ENCODE results near the gene NECAP2. TPM values are rescaled to one million over a fixed set of nuclear protein-coding genes. Genes with fewer than 3 reads are reported as not detected.

NECAP2 gene
- polyA plus RNA-seq, 6 donors from 2014 or later = 103 to 152 (median 134) TPM

DNA sequence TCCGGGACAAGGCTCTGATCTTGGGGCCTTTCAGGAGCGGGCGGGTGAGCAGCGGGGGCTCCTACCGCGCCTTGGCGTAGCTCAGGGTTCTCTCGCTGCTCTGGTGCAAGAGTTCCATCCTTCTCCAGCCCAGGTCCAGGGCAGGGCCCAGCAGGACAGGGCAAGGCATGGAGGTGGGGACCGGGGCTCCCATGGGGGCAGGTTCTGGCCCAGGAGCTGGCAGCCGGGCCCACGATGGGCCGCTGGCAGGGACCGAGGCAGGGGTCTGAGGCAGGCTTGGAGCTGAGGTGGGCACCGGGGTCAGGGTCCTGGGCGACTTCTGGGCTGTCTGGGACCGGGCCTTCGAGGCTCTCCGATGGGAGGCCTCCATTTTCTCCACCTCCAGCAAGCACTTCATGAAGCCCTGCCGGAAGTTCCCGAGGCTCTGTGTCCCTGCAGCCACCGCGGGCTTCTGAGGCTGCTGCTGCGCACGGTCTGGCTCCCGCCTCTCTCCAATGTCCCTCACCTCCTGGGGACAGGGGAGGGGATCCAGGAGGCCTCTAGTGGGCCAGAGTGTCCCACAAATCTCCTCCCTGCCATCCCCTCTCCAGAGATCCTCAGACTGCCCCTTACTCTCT lies 30.9 kb upstream of the NECAP2 start:
- ATAC-seq (ENCODE audit: low read depth in 2 of 2) (no peak), DNase-seq (no peak)
- Mint-ChIP-seq H3K27me3 (peaks cover 0 to 12% (median 0%) of the 10 kb centered on the region in 3 donors), H3K4me1 (peaks cover 0 to 3% (median 0%) of the 10 kb centered on the region in 3 donors), H3K9me3 (peaks cover 0 to 2% (median 0%) of the 10 kb centered on the region in 7 donors), H3K4me3 (peak overlapping the region in 1 of 8 donors; percentile 57), H3K27ac (peak overlapping the region in 2 of 6 donors; percentile 26 to 31), H3K36me3 (no peaks in the 10 kb centered on the region)

DNA sequence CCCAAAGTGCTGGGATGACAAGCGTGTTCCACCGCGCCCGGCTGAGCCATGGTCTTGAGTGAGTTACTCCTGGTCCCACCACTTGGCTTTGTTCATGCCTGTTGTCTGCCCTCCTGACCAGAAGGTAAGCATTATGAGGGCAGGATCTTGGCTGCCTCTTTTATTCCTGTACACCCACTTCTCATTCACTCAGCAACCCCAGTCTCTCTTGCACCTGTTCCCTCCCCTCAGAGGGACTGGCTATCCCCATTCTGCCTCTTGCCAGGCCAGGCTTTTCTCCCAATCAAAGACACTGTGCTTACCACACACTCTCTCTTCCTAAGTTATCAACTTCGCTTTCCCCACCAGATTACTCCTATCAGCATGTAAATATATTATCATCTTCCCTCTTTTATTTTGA lies 29.7 kb upstream of the NECAP2 start:
- Mint-ChIP-seq H3K36me3 (no peaks in the 10 kb centered on the region), H3K27ac (peak overlapping the region in 1 of 6 donors; percentile 47), H3K27me3 (peaks cover 0 to 12% (median 0%) of the 10 kb centered on the region in 3 donors), H3K4me3 (no peak overlapping the region), H3K4me1 (peaks cover 0 to 3% (median under 1%) of the 10 kb centered on the region in 3 donors), H3K9me3 (no peaks in the 10 kb centered on the region)
- no peak for DNase-seq
- ATAC-seq (ENCODE audit: low read depth in 2 of 2) = no peak

DNA sequence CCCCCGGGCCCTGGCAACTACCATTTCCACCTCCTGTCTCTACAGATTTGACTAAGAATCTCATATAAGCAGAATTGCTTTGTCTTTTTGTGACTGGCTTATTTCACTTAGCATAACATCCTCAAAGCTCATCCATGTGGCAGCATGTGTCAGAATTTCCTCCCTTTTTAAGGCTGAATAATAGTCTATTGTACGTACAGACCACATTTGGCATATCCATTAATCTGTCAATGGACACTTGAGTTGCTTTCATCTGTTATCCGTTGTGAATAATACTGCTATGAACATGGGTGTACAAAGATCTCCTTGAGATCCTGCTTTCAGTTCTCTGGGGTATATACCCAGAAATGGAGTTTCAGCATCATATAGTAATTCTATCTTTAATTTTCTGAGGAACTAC lies 27.3 kb upstream of the NECAP2 start:
- H3K27me3 Mint-ChIP-seq = peaks cover 0 to 12% (median 0%) of the 10 kb centered on the region in 3 donors

DNA sequence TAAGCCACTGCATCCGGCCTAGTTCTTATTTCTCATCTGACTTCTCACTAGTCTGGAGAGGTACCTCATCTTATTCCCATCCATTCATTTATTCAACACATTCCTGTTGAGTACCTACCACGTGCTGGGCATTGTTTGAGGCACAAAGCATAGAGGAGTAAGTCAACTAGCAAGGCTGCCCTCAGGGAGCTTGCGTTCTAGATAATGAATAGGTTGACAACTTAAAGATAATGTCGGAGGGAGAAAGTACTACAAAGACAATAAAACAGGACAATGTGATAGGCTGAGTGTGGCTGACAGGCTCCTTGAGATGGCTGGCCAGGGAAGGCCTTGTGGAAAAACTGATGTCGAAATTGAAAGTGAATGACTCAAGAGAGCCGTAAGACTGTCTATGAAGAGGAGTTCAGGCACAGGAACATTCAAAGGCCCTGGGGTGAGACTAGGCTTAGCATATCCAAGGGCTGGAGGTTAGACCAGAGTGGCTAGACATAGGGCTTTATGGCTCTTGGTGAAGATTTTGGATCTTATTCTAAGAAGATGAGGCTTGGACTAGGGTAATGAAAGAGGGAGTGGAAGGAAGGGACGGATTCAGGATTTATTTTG lies 21.6 kb upstream of the NECAP2 start:
- Mint-ChIP-seq H3K27me3 (peaks cover 0 to 36% (median 0%) of the 10 kb centered on the region in 3 donors), H3K27ac (peak overlapping the region in 3 of 6 donors; percentile 13 to 78 (median 76)), H3K4me3 (peak overlapping the region in 1 of 8 donors; percentile 20), H3K9me3 (no peaks in the 10 kb centered on the region), H3K4me1 (peaks cover 26 to 31% (median 30%) of the 10 kb centered on the region in 3 donors), H3K36me3 (no peaks in the 10 kb centered on the region)
- no peak for ATAC-seq (ENCODE audit: low read depth in 2 of 2)
- no peak for DNase-seq

More for the DNA sequence above, 27.3 kb upstream of the NECAP2 start:
- H3K4me3 Mint-ChIP-seq = no peak overlapping the region
- ATAC-seq (ENCODE audit: low read depth in 2 of 2) = no peak
- H3K36me3 Mint-ChIP-seq = no peaks in the 10 kb centered on the region
- peaks cover 0 to 3% (median 0%) of the 10 kb centered on the region in 3 donors for H3K4me1 Mint-ChIP-seq
- peak overlapping the region in 2 of 6 donors; percentile 8 to 57 for H3K27ac Mint-ChIP-seq
- H3K9me3 Mint-ChIP-seq = no peaks in the 10 kb centered on the region
- no peak for DNase-seq

DNA sequence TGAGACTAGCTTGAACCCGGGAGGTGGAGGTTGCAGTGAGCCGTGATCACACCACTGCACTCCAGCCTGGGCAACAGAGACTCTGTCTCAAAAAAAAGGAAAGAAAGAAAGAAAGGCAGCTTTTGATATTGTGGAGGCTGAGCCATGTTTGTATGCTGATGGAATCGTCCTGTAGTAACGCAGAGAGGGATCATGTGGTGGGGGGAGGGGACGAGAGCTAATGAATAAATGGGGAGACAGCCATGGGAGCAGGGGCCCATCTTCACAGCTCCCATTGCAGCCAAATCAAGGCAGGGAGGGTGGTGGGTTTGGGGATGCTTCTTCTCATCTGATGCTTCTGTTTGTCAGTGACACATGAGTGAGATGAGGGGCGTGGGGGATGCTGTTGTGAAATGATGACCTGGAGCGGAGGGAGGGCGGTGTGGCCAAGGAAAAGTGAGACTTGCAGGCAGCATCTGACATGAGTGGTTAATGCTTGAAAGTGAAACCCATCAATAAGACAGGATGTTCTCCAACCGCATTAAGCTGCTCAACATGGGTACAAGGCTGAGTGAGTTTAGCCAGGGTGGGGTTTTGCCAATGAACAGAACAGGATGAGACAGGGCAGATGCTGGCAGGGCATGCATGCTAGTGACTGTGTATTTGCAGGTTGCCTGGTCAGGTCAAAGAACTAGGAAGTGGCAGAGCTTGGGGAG lies 20.0 kb upstream of the NECAP2 start:
- Mint-ChIP-seq H3K4me3 (peak overlapping the region in 7 of 8 donors; percentile 29 to 77 (median 57)), H3K36me3 (no peaks in the 10 kb centered on the region), H3K27ac (peak overlapping the region; percentile 53 to 97 (median 92)), H3K27me3 (peaks cover 0 to 36% (median 0%) of the 10 kb centered on the region in 3 donors), H3K9me3 (no peaks in the 10 kb centered on the region), H3K4me1 (peaks cover 26 to 32% (median 30%) of the 10 kb centered on the region in 3 donors)
- DNase-seq = peak; percentile 64
- ATAC-seq (ENCODE audit: low read depth in 2 of 2) = peak; percentile 97 to 99

DNA sequence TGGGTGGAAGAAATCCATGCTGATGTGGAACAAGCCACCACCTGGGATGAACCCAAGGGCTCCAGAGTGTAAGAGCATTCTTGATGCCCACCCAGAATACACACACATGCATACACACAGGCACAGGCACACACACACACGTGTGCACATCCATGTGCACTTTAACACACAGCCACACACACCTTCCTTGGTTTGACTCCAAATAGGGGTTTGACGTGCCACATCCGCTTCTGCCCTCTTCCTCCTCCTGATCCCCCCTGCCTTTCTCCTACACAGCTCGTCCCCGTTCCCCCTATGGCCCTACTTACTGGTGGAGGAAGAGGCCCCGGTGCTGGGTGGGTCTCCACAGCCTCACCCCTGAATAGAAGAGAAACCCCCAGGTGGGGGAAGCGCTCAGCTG lies 19.3 kb upstream of the NECAP2 start:
- DNase-seq (no peak), ATAC-seq (ENCODE audit: low read depth in 2 of 2) (no peak)
- H3K4me3 Mint-ChIP-seq = peak overlapping the region in 5 of 8 donors; percentile 29 to 77 (median 67)
- no peaks in the 10 kb centered on the region for H3K9me3 Mint-ChIP-seq
- H3K27ac Mint-ChIP-seq = peak overlapping the region; percentile 2 to 96 (median 92)
- H3K36me3 Mint-ChIP-seq = no peaks in the 10 kb centered on the region
- H3K4me1 Mint-ChIP-seq = peaks cover 26 to 30% (median 29%) of the 10 kb centered on the region in 3 donors
- H3K27me3 Mint-ChIP-seq = peaks cover 0 to 36% (median 0%) of the 10 kb centered on the region in 3 donors

DNA sequence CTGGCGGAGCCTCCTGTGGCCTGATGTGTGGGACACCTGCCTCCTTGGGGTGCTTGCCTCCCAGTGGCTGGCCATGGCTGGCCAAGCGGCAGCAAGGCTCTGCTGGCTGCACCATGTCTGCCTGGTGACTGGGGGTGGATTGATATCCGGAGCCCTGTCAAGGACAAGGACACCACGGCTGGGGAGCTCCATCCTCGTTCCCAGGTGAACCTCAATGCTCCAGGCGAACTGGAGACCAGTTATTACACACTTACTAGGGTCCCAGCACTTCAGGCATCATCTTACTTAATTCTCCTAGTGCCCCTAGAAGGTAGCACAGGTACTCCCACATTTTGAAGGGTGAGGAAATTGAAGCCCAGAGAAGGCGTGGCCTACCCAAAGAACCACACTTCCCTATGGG lies 18.5 kb upstream of the NECAP2 start:
- Mint-ChIP-seq H3K9me3 (no peaks in the 10 kb centered on the region), H3K4me3 (no peak overlapping the region), H3K4me1 (peaks cover 26 to 30% (median 29%) of the 10 kb centered on the region in 3 donors), H3K27ac (peak overlapping the region in 2 of 6 donors; percentile 23 to 49), H3K36me3 (no peaks in the 10 kb centered on the region), H3K27me3 (peaks cover 0 to 36% (median 0%) of the 10 kb centered on the region in 3 donors)
- DNase-seq (no peak), ATAC-seq (ENCODE audit: low read depth in 2 of 2) (no peak)

DNA sequence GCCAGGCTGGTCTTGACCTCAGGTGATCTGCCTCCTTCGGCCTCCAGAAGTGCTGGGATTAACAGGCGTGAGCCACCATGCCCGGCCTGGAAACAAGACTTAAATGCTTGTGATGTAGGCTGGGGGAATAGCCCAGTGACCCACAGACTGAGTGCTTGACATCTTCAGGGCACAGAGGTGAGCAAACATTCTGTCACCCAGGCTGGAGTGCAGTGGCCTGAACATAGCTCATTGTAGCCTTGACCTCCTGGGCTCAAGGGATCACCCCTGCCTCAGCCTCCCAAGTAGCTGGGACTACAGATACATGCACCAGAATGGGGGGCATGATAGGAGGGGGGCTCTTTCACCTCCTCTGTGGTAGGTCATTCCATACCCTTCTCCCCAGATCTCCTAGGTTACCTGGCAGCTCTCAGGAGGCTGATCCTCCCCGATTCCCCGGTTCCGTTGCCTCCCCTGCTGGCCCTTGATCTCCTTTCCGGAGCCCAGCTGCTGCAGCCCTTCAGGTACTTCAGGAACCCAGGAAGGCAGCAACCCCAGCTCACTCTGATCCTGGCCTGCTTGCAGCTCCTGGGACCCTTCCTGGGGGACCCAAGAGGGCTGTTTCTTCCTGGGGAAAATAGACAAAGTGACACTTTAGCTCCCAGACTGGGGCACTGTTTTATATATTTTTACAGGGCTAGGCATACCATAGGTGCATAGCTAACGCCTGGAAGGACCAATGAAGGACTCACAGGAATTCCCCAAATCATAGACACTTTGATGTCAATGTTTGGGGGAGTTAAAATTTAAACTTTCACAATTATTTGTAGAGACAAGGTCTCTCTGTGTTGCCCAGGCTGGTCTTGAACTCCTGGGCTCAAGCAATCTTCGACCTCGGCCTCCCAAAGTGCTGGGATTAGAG lies 15.1 kb upstream of the NECAP2 start:
- H3K4me1 Mint-ChIP-seq = peaks cover 14 to 17% (median 15%) of the 10 kb centered on the region in 3 donors
- ATAC-seq (ENCODE audit: low read depth in 2 of 2) (no peak), DNase-seq (no peak)
- peaks cover 0 to 17% (median under 1%) of the 10 kb centered on the region in 3 donors for H3K27me3 Mint-ChIP-seq
- H3K27ac Mint-ChIP-seq = no peak overlapping the region
- H3K9me3 Mint-ChIP-seq = no peaks in the 10 kb centered on the region
- no peaks in the 10 kb centered on the region for H3K36me3 Mint-ChIP-seq
- no peak overlapping the region for H3K4me3 Mint-ChIP-seq

DNA sequence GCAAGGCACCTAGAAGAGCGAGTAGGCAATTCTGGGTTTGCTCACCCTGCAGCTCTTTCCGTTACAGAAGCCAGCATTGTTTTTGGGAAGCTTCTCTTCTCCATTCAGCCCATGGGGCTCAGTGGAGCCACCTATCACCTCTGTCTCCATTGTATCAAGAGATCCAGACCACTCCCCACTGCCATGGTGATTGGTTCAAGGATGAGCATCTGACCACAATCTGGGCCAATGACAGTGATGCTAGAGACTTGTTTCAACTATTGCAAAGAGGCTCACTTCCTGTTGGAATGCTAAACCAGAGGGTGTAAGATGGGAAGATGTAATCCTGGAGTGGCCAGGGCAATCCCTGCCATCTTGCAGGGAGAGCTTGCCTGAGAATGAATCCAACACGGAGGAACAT lies 9.9 kb upstream of the NECAP2 start:
- H3K9me3 Mint-ChIP-seq = no peaks in the 10 kb centered on the region
- no peaks in the 10 kb centered on the region for H3K36me3 Mint-ChIP-seq
- H3K27ac Mint-ChIP-seq = peak overlapping the region in 1 of 6 donors; percentile 58
- ATAC-seq (ENCODE audit: low read depth in 2 of 2) = no peak
- no peak overlapping the region for H3K4me3 Mint-ChIP-seq
- peaks cover 0 to 6% (median 4%) of the 10 kb centered on the region in 3 donors for H3K4me1 Mint-ChIP-seq
- no peak for DNase-seq
- peaks cover 6 to 17% (median 17%) of the 10 kb centered on the region in 3 donors for H3K27me3 Mint-ChIP-seq

DNA sequence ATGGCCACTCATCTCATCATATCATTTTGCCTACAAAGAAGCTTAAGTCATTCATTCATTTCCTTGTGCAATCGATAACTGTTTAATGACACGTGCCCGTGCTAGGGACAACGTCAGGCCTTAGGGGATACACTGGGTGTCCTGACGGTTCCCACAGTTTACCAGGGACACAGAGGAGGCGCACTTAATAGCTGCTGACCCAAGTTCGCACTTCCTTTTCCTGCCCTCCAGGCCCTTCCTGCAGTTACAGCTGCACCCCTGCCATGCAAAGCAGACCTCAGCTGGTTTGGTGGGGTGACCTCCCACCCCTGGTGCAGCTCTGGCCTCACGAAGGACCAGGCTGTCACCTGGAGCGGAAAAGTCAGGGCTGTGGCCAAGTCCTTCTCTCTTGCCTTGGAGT lies 7.5 kb upstream of the NECAP2 start:
- Mint-ChIP-seq H3K27ac (peak overlapping the region in 1 of 6 donors; percentile 74), H3K4me1 (peaks cover 0 to 6% (median 4%) of the 10 kb centered on the region in 3 donors), H3K27me3 (peaks cover 6 to 17% (median 17%) of the 10 kb centered on the region in 3 donors), H3K4me3 (no peak overlapping the region), H3K9me3 (no peaks in the 10 kb centered on the region), H3K36me3 (no peaks in the 10 kb centered on the region)
- DNase-seq (no peak), ATAC-seq (ENCODE audit: low read depth in 2 of 2) (no peak)

DNA sequence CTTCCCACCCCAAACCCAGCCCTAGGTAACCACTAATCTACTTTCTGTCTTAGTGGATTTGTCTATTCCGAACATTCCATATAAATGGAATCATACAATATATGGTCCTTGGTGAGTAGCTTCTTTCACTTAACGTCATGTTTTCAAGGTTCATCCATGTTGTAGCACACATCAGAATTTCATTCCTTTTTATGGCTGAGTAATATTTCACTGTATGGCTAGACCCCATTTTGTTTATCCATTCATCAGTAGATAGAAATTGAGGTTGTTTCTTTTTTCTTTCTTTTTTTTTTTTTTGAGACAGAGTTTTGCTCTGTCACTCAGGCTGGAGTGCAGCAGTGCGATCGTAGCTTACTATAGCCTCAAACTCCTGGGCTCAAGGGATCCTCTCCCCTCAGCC lies 6.5 kb upstream of the NECAP2 start:
- Mint-ChIP-seq H3K27me3 (peaks cover 6 to 17% (median 17%) of the 10 kb centered on the region in 3 donors), H3K4me1 (peaks cover 0 to 6% (median 4%) of the 10 kb centered on the region in 3 donors), H3K36me3 (no peaks in the 10 kb centered on the region), H3K9me3 (no peaks in the 10 kb centered on the region), H3K4me3 (peak overlapping the region in 1 of 8 donors; percentile 58), H3K27ac (no peak overlapping the region)
- ATAC-seq (ENCODE audit: low read depth in 2 of 2) = no peak
- DNase-seq = no peak

DNA sequence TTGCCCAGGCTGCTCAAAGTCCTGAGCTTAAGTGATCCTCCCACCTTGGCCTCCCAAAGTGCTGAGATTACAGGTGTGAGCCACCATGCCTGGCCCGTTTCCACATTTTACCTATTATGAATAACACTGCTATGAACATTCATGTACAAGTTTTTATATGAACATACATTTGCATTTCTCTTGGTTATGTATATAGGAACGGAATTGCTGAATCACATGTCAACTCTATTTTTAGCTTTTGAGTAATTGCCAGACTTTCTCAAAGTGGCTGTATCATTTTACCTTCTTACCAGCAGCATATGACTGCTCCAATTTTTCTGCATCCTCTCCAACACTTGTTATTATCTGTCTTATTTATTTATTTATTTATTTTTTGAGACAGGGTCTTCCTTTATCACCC lies 6.0 kb upstream of the NECAP2 start:
- H3K4me3 Mint-ChIP-seq = no peak overlapping the region
- peaks cover 6 to 17% (median 17%) of the 10 kb centered on the region in 3 donors for H3K27me3 Mint-ChIP-seq
- H3K9me3 Mint-ChIP-seq = no peaks in the 10 kb centered on the region
- peaks cover 0 to 6% (median 4%) of the 10 kb centered on the region in 3 donors for H3K4me1 Mint-ChIP-seq
- no peak overlapping the region for H3K27ac Mint-ChIP-seq
- DNase-seq (no peak), ATAC-seq (ENCODE audit: low read depth in 2 of 2) (no peak)
- no peaks in the 10 kb centered on the region for H3K36me3 Mint-ChIP-seq

Data from naive B cell (primary cell).